ENCODE data around the gene KLHDC3.

The KLHDC3 gene

DNA sequence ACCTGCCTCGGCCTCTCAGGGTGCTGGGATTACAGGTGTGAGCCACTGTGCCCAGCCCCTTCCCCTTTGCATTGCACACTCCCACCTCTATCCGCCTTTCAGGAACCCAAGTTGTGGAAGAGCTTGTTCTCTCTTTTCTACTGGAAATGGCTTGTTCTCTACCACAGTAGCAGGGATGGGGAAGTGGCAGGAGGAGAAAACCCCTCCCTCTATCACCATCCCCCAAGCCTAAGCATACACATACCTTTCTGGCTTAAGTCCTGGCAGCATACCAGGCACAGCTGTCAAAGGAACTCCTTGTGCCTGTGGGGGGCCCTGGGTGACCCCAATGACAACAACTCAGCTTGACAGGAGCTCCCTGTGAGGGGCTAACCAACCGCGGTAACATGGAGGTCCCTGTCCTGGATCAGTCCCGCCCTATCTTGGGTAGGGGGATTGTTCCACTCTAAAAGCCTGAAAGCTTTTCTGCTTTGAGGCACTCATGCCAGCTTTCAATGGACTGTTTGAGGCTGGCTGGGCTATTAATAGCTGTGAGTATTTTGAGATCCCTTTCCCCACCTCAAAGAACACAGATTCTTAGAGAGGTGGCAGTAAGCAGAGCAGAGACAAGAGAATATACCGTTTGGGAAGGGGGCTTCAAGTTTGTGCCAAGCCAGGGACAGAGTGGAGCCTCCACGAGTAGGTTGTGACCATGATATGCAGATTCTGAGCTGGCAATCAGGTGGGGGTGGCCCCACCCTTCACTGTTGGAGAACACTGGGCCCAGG is 2.3 kb downstream of the KLHDC3 start:
- Histone ChIP-seq H3K4me1 (ENCODE audit: control insufficient read depth, insufficient read depth, low read length) (peaks cover 42% of the 10 kb centered on the region), H3K36me3 (ENCODE audit: insufficient read depth, low read length) (peaks cover 53% of the 10 kb centered on the region), H3K27me3 (ENCODE audit: control insufficient read depth, insufficient read depth, low read length) (no peaks in the 10 kb centered on the region), H3K4me2 (ENCODE audit: low read length) (no peak overlapping the region), H3K9me3 (replicated peaks; ENCODE audit: low read length) (no peaks in the 10 kb centered on the region), H3K9ac (ENCODE audit: low read depth, low read length) (no peak overlapping the region), H3K4me3 (ENCODE audit: low read length) (no peak overlapping the region)

GRCh38 chr6:43016943-43017334 is 2.9 kb downstream of the KLHDC3 start:
- H3K4me3 ChIP-seq (ENCODE audit: low read length): no peak overlapping the region
- no peak overlapping the region for H3K4me2 ChIP-seq (ENCODE audit: low read length)
- H3K36me3 ChIP-seq (ENCODE audit: insufficient read depth, low read length): peaks cover 51% of the 10 kb centered on the region
- no peaks in the 10 kb centered on the region for H3K9me3 ChIP-seq (replicated peaks; ENCODE audit: low read length)
- no peak overlapping the region for H3K9ac ChIP-seq (ENCODE audit: low read depth, low read length)
- peaks cover 39% of the 10 kb centered on the region for H3K4me1 ChIP-seq (ENCODE audit: control insufficient read depth, insufficient read depth, low read length)
- no peaks in the 10 kb centered on the region for H3K27me3 ChIP-seq (ENCODE audit: control insufficient read depth, insufficient read depth, low read length)

GRCh38 chr6:43019152-43019551 is 5.1 kb downstream of the KLHDC3 start:
- Histone ChIP-seq H3K36me3 (ENCODE audit: insufficient read depth, low read length) (peaks cover 53% of the 10 kb centered on the region), H3K4me3 (ENCODE audit: low read length) (no peak overlapping the region), H3K27me3 (ENCODE audit: control insufficient read depth, insufficient read depth, low read length) (no peaks in the 10 kb centered on the region), H3K4me2 (ENCODE audit: low read length) (no peak overlapping the region), H3K4me1 (ENCODE audit: control insufficient read depth, insufficient read depth, low read length) (peaks cover 26% of the 10 kb centered on the region), H3K9ac (ENCODE audit: low read depth, low read length) (no peak overlapping the region), H3K9me3 (replicated peaks; ENCODE audit: low read length) (no peaks in the 10 kb centered on the region)

- Histone ChIP-seq H3K36me3 (ENCODE audit: insufficient read depth, low read length) (peaks cover 63% of the 10 kb centered on the region), H3K4me1 (ENCODE audit: control insufficient read depth, insufficient read depth, low read length) (peaks cover 21% of the 10 kb centered on the region)
Observed at GRCh38 chr6:43020052-43020705, 6.1 kb downstream of the KLHDC3 start.

DNA sequence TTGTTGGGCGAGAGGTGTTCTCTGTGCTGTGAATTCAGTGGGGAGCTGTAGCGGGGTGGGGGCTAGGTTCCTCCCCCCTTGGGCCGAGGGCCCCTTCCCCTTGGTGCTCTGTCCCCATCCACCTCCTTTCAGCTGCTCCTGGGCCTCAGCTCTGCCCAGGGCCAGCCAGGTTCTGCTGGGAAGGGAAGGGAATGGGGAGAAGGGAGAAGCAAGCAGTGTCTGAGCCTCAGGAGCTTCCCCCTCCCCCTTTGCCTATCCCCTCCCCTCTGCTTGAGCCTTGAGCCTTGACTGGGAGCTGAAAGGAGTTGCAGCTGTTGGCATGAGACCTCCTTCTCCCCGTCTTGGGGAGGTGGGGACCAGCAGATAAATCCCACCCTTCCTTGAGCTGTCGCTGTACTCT is 6.8 kb downstream of the KLHDC3 start:
- Histone ChIP-seq H3K9ac (ENCODE audit: low read depth, low read length) (peak overlapping the region; percentile 98), H3K4me3 (ENCODE audit: low read length) (peak overlapping the region; percentile 100), H3K36me3 (ENCODE audit: insufficient read depth, low read length) (peaks cover 67% of the 10 kb centered on the region), H3K9me3 (replicated peaks; ENCODE audit: low read length) (no peaks in the 10 kb centered on the region), H3K27me3 (ENCODE audit: control insufficient read depth, insufficient read depth, low read length) (no peaks in the 10 kb centered on the region), H3K4me2 (ENCODE audit: low read length) (peak overlapping the region; percentile 96), H3K4me1 (ENCODE audit: control insufficient read depth, insufficient read depth, low read length) (peaks cover 18% of the 10 kb centered on the region)

More at GRCh38 chr6:43020052-43020705, 6.1 kb downstream of the KLHDC3 start:
- Histone ChIP-seq H3K9me3 (replicated peaks; ENCODE audit: low read length) (no peaks in the 10 kb centered on the region), H3K4me2 (ENCODE audit: low read length) (no peak overlapping the region), H3K9ac (ENCODE audit: low read depth, low read length) (peak overlapping the region; percentile 98), H3K27me3 (ENCODE audit: control insufficient read depth, insufficient read depth, low read length) (no peaks in the 10 kb centered on the region), H3K4me3 (ENCODE audit: low read length) (no peak overlapping the region)

- Histone ChIP-seq H3K36me3 (ENCODE audit: insufficient read depth, low read length) (peaks cover 73% of the 10 kb centered on the region), H3K27me3 (ENCODE audit: control insufficient read depth, insufficient read depth, low read length) (no peaks in the 10 kb centered on the region), H3K9ac (ENCODE audit: low read depth, low read length) (peak within 1 kb of the TSS; percentile 98), H3K9me3 (replicated peaks; ENCODE audit: low read length) (no peaks in the 10 kb centered on the region), H3K4me1 (ENCODE audit: control insufficient read depth, insufficient read depth, low read length) (peaks cover 13% of the 10 kb centered on the region), H3K4me3 (ENCODE audit: low read length) (peak within 1 kb of the TSS; percentile 100), H3K4me2 (ENCODE audit: low read length) (peak within 1 kb of the TSS; percentile 96)
Observed at GRCh38 chr6:43021270-43022047, 7.4 kb downstream of the KLHDC3 start, which contains the start of gene RRP36. RRP36 (plus strand) TSS chr6:43021623; CDS start chr6:43021655, 32 bp downstream.

GRCh38 chr6:43024436-43024835 is 10.4 kb downstream of the KLHDC3 start:
- Histone ChIP-seq H3K4me2 (ENCODE audit: low read length) (no peak overlapping the region), H3K36me3 (ENCODE audit: insufficient read depth, low read length) (peaks cover 73% of the 10 kb centered on the region), H3K9me3 (replicated peaks; ENCODE audit: low read length) (no peaks in the 10 kb centered on the region), H3K4me3 (ENCODE audit: low read length) (no peak overlapping the region), H3K9ac (ENCODE audit: low read depth, low read length) (no peak overlapping the region), H3K27me3 (ENCODE audit: control insufficient read depth, insufficient read depth, low read length) (no peaks in the 10 kb centered on the region), H3K4me1 (ENCODE audit: control insufficient read depth, insufficient read depth, low read length) (peaks cover 10% of the 10 kb centered on the region)

DNA sequence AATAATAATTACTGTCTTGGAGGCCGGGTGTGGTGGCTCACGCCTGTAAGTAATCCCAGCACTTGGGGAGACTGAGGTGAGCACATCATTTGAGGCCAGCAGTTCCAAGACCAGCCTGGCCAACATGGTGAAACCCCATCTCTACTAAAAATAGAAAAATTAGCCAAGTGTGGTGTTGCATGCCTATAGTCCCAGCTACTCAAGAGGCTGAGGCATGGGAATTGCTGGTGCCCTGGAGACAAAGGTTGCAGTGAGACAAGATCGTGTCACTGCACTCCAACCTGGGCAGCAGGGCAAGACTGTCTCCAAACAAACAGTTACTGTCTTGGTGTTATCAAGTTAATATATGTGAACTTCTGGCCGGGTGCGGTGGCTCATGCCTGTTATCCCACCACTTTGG is 12.3 kb downstream of the KLHDC3 start:
- H3K9me3 ChIP-seq (replicated peaks; ENCODE audit: low read length): no peaks in the 10 kb centered on the region
- peaks cover 65% of the 10 kb centered on the region for H3K36me3 ChIP-seq (ENCODE audit: insufficient read depth, low read length)
- no peak overlapping the region for H3K4me2 ChIP-seq (ENCODE audit: low read length)
- no peak overlapping the region for H3K9ac ChIP-seq (ENCODE audit: low read depth, low read length)
- no peaks in the 10 kb centered on the region for H3K27me3 ChIP-seq (ENCODE audit: control insufficient read depth, insufficient read depth, low read length)
- H3K4me3 ChIP-seq (ENCODE audit: low read length): no peak overlapping the region
- peaks cover under 1% of the 10 kb centered on the region for H3K4me1 ChIP-seq (ENCODE audit: control insufficient read depth, insufficient read depth, low read length)

DNA sequence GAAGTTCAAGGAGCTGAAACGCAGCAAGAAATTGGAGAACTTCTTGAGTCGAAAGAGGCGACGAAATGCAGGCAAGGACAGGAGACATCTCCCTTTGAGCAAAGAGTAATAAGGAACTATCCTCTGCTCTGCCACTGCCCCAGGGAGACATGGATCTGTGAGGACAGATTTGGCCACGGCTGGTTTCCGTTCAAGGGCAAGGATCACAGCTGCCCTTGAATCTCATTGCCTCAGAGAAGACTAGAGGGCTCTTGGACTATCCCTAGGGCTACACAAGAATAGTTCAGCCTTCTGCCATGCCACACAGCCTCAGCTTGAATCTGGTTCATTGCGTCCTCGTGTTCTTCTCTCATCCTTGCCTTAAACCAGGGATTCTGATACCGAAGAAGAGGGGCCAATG is 15.1 kb downstream of the KLHDC3 start:
- H3K4me3 ChIP-seq (ENCODE audit: low read length): no peak overlapping the region
- H3K4me2 ChIP-seq (ENCODE audit: low read length): no peak overlapping the region
- no peaks in the 10 kb centered on the region for H3K9me3 ChIP-seq (replicated peaks; ENCODE audit: low read length)
- peaks cover 69% of the 10 kb centered on the region for H3K36me3 ChIP-seq (ENCODE audit: insufficient read depth, low read length)
- no peaks in the 10 kb centered on the region for H3K4me1 ChIP-seq (ENCODE audit: control insufficient read depth, insufficient read depth, low read length)
- H3K9ac ChIP-seq (ENCODE audit: low read depth, low read length): no peak overlapping the region
- H3K27me3 ChIP-seq (ENCODE audit: control insufficient read depth, insufficient read depth, low read length): no peaks in the 10 kb centered on the region

GRCh38 chr6:43032326-43032725 is 18.3 kb downstream of the KLHDC3 start:
- Histone ChIP-seq H3K4me2 (ENCODE audit: low read length) (no peak overlapping the region), H3K27me3 (ENCODE audit: control insufficient read depth, insufficient read depth, low read length) (no peaks in the 10 kb centered on the region), H3K4me3 (ENCODE audit: low read length) (no peak overlapping the region), H3K9ac (ENCODE audit: low read depth, low read length) (no peak overlapping the region), H3K36me3 (ENCODE audit: insufficient read depth, low read length) (peaks cover 58% of the 10 kb centered on the region), H3K4me1 (ENCODE audit: control insufficient read depth, insufficient read depth, low read length) (no peaks in the 10 kb centered on the region), H3K9me3 (replicated peaks; ENCODE audit: low read length) (no peaks in the 10 kb centered on the region)

DNA sequence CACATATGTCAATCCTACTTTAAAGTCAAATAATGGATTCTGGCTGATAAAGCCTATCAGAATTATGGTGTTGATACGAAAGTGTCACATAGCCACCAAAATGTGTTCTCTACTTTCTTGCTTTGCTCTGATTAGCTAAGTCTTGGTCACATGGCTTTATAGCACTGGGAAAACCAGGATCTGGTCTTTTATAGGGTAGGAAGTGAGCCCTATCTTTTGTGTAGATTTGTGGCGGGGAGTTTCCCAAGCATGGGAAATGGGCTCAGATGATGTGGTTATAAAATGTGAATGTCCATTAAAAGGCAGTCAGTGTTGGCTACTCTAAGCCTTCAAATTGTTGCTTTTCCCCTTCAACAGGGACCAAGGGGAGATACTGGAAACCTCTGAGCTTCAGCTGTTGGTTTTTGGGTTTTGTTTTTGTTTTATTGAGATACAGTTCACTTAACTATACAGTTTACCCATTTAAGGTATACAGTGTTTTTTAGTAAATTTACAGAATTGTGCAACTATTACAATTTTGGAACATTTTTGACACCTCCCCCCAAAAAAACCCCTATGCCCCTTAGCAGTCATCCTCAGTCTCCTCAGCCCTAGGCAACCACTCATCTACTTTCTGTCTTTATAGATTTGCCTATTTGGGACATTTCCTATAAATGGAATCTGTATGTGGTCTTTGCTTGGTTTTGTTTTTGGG is 19.6 kb downstream of the KLHDC3 start:
- Histone ChIP-seq H3K9ac (ENCODE audit: low read depth, low read length) (no peak overlapping the region), H3K9me3 (replicated peaks; ENCODE audit: low read length) (no peaks in the 10 kb centered on the region), H3K27me3 (ENCODE audit: control insufficient read depth, insufficient read depth, low read length) (no peaks in the 10 kb centered on the region), H3K4me3 (ENCODE audit: low read length) (no peak overlapping the region), H3K4me2 (ENCODE audit: low read length) (no peak overlapping the region), H3K36me3 (ENCODE audit: insufficient read depth, low read length) (peaks cover 63% of the 10 kb centered on the region), H3K4me1 (ENCODE audit: control insufficient read depth, insufficient read depth, low read length) (no peaks in the 10 kb centered on the region)

All from skeletal muscle satellite cell (primary cell).